ENCODE data around the gene DPH1. TPM values are rescaled to one million over a fixed set of nuclear protein-coding genes. Genes with fewer than 3 reads are reported as not detected.

The DPH1 gene
- total RNA-seq, 1 donor from 2014 or later = 29.4 TPM

DNA sequence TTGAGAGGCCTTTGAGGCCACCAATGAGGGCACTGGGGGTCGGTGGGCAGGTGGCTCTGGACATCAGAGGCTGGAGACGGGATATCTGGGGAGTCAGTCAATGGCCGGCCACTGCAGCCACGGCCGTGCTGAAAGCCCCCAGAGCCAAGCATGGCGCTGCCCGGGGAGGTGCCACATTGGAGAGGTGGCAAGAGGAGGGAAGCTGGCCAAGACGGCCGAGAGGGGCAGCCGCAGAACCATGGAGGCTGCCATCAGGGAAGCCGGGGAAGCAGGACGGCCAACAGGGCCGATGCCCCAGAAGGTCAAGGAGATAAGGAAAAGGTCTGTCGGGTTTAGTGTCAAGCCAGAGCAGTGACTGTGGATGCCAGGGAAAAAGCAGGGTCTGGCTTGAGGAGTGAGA, 14.6 kb upstream of the DPH1 start:
- H3K4me3 Mint-ChIP-seq (ENCODE audit: unreplicated experiment) = no peak overlapping the region
- no peak for DNase-seq (ENCODE audit: low spot score)
- peaks cover 37% of the 10 kb centered on the region for H3K4me1 Mint-ChIP-seq (ENCODE audit: low read depth)
- peaks cover 4% of the 10 kb centered on the region for H3K36me3 Mint-ChIP-seq (ENCODE audit: low read depth)
- TF ChIP-seq, protein P1, sequence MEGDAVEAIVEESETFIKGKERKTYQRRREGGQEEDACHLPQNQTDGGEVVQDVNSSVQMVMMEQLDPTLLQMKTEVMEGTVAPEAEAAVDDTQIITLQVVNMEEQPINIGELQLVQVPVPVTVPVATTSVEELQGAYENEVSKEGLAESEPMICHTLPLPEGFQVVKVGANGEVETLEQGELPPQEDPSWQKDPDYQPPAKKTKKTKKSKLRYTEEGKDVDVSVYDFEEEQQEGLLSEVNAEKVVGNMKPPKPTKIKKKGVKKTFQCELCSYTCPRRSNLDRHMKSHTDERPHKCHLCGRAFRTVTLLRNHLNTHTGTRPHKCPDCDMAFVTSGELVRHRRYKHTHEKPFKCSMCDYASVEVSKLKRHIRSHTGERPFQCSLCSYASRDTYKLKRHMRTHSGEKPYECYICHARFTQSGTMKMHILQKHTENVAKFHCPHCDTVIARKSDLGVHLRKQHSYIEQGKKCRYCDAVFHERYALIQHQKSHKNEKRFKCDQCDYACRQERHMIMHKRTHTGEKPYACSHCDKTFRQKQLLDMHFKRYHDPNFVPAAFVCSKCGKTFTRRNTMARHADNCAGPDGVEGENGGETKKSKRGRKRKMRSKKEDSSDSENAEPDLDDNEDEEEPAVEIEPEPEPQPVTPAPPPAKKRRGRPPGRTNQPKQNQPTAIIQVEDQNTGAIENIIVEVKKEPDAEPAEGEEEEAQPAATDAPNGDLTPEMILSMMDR (IDR thresholded peaks at IDR 0.05) = no peak
- H3K27me3 Mint-ChIP-seq (ENCODE audit: low read depth) = peaks cover 30% of the 10 kb centered on the region
- no peaks in the 10 kb centered on the region for H3K9me3 Mint-ChIP-seq (ENCODE audit: low read depth)
- H3K27ac Mint-ChIP-seq (ENCODE audit: unreplicated experiment) = no peak overlapping the region

DNA sequence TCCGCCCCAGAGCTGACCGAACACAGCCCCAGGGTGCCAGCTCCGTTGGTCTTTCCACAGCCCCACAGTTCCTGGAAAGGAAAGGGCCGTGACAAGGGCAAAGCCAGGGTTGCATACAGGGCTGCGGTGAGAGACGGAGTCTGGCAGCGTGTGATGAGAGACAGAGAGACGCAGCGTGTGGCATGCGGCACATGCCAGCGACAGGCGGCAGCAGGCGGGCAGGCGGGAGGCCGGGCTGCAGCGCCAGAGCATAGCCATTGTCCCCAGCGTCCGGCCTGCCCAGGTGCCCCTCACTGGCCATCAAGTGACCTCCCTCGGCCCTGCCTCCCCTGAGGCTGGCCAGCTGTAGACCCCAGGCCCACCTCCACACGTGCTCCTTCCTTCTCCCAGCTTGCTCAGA, 13.5 kb upstream of the DPH1 start:
- no peak for DNase-seq (ENCODE audit: low spot score)
- H3K27ac Mint-ChIP-seq (ENCODE audit: unreplicated experiment) = no peak overlapping the region
- H3K4me1 Mint-ChIP-seq (ENCODE audit: low read depth) = peaks cover 36% of the 10 kb centered on the region
- H3K9me3 Mint-ChIP-seq (ENCODE audit: low read depth) = no peaks in the 10 kb centered on the region
- peaks cover 4% of the 10 kb centered on the region for H3K36me3 Mint-ChIP-seq (ENCODE audit: low read depth)
- H3K27me3 Mint-ChIP-seq (ENCODE audit: low read depth) = peaks cover 32% of the 10 kb centered on the region
- TF ChIP-seq, protein P1 (IDR thresholded peaks at IDR 0.05) = no peak
- H3K4me3 Mint-ChIP-seq (ENCODE audit: unreplicated experiment) = no peak overlapping the region

DNA sequence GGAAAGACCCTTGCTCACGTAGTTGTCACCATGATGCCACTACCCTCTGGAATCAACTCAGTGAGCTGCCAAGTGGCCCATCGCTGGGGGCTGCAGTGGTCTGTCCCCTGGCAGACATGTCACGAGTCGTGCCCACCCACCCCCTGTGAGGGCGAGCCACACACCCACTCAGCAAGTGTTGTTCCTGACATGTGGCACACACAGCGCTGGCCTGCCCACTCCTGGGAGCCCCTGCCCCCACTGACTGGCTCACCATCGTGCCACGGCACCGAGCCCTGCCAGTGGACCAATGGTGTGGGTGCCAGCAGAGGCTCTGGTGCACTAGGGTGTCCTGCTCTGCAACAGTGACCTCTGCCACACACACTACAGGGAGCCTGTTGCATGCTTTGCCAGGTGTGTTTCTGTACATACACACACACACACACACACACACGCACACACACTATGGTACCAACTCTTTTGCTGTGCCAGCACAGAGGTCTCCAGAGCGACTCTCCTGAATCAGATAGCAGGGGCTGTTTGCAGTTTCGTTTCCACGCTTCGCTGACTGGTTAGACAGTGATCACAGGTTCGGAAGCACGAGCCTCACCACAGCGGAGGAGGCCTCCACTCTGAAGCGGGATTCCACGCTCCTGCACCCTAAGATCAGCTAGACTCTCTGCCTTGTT, 12.5 kb upstream of the DPH1 start:
- Mint-ChIP-seq H3K4me1 (ENCODE audit: low read depth) (peaks cover 27% of the 10 kb centered on the region), H3K27me3 (ENCODE audit: low read depth) (peaks cover 32% of the 10 kb centered on the region), H3K27ac (ENCODE audit: unreplicated experiment) (no peak overlapping the region), H3K36me3 (ENCODE audit: low read depth) (peaks cover 4% of the 10 kb centered on the region), H3K9me3 (ENCODE audit: low read depth) (no peaks in the 10 kb centered on the region), H3K4me3 (ENCODE audit: unreplicated experiment) (no peak overlapping the region)
- DNase-seq (ENCODE audit: low spot score) = no peak
- TF ChIP-seq, protein P1 (IDR thresholded peaks at IDR 0.05) = no peak

DNA sequence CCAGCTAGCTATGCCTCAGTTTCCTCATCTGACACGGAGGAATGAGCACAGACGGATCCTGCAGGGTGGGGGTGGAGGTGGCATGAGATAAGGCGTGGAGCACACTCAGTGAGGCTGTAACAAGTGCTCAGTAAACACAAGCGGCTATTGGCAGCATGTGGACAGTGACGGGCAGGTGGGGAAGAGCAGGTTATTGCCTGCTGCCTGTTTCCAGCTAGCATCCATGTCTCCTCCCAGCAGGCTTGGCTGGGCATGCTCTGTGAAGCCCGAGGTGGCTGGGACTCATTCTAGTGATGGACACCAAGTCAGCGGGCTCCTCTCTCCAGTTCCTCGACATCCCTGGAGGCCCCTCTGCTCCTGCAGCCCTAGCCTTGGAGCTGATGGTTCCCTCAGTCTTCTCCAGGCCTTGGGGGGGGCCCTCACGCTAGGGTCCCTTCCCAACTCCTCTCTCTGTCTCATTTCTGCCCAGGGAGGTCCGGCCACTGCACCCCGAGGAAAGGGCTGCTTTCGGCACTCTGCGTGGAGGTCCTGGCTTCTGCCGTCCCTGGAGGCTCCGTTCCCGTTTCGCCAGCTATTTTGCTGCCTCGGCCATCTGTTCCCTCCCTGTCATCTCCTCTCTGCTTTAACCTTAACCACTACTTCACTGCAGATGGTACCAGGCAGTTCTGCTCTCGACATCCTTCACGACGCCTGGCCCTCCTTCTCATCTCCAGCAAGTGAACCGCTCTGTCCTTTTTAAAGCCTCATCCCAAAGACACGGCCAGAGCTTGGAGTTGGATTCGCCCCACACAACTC, 11.0 kb upstream of the DPH1 start:
- H3K4me3 Mint-ChIP-seq (ENCODE audit: unreplicated experiment) = no peak overlapping the region
- TF ChIP-seq, protein P1 (IDR thresholded peaks at IDR 0.05) = no peak
- peaks cover 14% of the 10 kb centered on the region for H3K4me1 Mint-ChIP-seq (ENCODE audit: low read depth)

DNA sequence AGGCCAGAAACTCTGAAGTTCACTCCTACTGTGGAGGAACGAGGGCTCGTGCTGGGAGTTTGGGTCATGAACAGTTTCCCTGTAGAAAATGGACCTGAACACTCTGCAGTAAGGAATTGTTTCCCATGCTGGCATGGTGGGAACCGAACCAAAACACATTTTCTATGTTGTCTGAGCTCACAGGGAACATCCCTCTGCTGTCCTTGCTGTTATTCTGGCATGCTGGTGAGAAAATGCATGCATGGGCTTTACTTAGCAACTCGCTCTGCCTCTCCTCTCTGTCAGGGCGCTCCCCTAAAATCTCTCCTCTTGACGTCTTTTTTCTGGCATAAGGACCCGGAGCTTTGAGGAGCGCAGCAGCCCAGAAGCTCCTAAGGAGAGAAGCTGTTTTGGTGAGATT, 10.2 kb upstream of the DPH1 start:
- TF ChIP-seq, protein P1 (IDR thresholded peaks at IDR 0.05) = no peak
- Mint-ChIP-seq H3K36me3 (ENCODE audit: low read depth) (peaks cover 4% of the 10 kb centered on the region), H3K9me3 (ENCODE audit: low read depth) (no peaks in the 10 kb centered on the region), H3K4me3 (ENCODE audit: unreplicated experiment) (no peak overlapping the region), H3K27ac (ENCODE audit: unreplicated experiment) (no peak overlapping the region), H3K4me1 (ENCODE audit: low read depth) (peaks cover 8% of the 10 kb centered on the region), H3K27me3 (ENCODE audit: low read depth) (peaks cover 34% of the 10 kb centered on the region)
- DNase-seq (ENCODE audit: low spot score) = no peak

More for the DNA sequence above, 11.0 kb upstream of the DPH1 start:
- no peak overlapping the region for H3K27ac Mint-ChIP-seq (ENCODE audit: unreplicated experiment)
- no peaks in the 10 kb centered on the region for H3K9me3 Mint-ChIP-seq (ENCODE audit: low read depth)
- no peak for DNase-seq (ENCODE audit: low spot score)
- peaks cover 4% of the 10 kb centered on the region for H3K36me3 Mint-ChIP-seq (ENCODE audit: low read depth)
- peaks cover 32% of the 10 kb centered on the region for H3K27me3 Mint-ChIP-seq (ENCODE audit: low read depth)

Measured in chondrocyte (in vitro differentiated cells).